K562 treated with DMSO at 1 percent for 4 hours (cell line): ENCODE data around the gene POLD4. TPM values are rescaled to one million over a fixed set of nuclear protein-coding genes. Genes with fewer than 3 reads are reported as not detected.

Experiments used
- total RNA-seq: library from RNA; unstranded; fragments of 300-600 nt; gene quantifications from 2 replicates; pipeline ENCODE4 v1.2.3, GENCODE V29; 2022; ENCODE audit not compliant: insufficient read depth

The POLD4 gene
- 82.5 and 123 TPM in 2 replicates for total RNA-seq

GRCh38 chr11:67353317-67354074 lies at the start of gene POLD4:
TSS of gene POLD4 (minus strand) at chr11:67353546. CDS start at chr11:67353399, 147 bp downstream.

DNA sequence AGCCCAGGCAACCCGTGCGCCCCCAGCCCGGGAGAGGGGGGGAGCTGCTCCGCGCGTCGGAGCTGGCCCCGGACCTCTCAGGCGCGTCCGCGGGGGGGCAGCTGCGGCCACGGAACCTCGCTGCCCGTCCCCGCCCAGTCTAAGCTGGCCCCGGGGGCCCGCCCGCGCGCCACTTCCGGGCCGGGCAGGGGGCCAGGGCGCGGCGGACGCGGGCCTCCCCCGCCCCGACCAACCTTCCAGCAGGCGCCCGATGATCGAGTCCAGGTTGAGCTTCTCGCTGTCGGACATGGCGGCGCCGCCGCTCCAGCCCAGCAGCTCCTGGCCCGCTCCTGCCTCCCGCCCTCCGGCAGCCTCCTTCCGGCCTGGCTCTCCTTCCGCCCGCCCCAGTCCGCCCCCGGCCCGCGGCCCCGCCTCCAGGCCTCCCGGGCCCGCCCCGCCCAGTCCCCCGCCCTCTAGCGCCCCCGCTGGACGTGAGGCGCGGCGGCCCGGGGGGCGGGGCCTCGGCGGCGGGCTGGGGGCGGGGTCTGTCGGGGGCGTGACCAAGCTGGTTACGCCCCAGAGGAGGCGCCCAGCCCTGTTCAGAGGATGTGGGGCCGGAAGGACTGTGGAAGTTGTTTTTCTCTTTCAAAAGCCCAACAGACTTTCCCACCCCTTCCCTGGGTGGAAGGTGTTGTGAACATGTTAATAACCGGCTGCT lies 48.3 kb upstream of the POLD4 start, which contains the start of gene PPP1CA:
TSS of gene PPP1CA (minus strand) at position 364 of the 697 bp plus-strand sequence. CDS start at position 288, 76 bp downstream.

GRCh38 chr11:67391304-67392182 lies 38.2 kb upstream of the POLD4 start, which contains the start of gene RAD9A:
TSS of gene RAD9A (plus strand) at chr11:67391986. CDS start at chr11:67392045, 59 bp downstream.

GRCh38 chr11:67372993-67373647 lies 19.8 kb upstream of the POLD4 start, which contains the start of gene CLCF1:
TSS of gene CLCF1 (minus strand) at chr11:67373598. CDS start at chr11:67373539, 59 bp downstream.

DNA sequence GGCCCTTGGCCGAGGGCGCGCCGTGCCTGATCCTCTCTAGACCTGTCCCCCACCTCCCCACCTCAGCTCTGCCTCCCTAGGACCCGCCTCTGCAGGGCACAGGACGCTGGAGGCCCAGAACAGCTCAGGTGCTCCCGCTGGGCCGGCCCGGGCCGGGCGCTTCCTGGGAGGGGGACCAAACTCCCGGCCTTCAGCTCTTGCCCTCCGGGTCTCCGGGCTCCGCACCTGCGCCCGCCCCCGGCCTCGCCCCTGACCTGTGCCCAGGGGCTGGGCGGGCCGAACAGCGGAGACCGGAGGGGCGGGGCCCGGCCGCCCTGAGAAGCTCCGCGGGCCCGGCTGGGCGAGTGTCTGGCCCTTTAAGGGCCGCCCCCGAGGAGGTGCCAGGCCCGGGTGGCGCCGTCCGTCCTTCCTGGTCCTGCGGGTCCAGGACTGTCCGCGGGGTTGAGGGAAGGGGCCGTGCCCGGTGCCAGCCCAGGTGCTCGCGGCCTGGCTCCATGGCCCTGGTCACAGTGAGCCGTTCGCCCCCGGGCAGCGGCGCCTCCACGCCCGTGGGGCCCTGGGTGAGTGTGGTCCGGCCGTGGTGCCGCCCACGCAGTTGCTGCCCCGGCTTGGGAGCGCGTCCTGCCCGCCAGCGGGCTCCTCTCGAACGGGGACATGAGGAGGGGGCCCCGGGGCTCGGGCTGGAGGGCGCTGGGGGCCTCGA lies 50.1 kb downstream of the POLD4 start, which contains the start of gene SSH3:
TSS of gene SSH3 (plus strand) at position 399 of the 703 bp plus-strand sequence. CDS start at position 495, 96 bp downstream.

Other genes with a start within 250 kb of the POLD4 start
- gene KDM2A, start 234.3 kb downstream of the POLD4 start, total RNA-seq, result 26.2 and 31.4 TPM in 2 replicates
- gene GRK2, start 87.1 kb downstream of the POLD4 start, total RNA-seq, result 131 and 142 TPM in 2 replicates
- 40.8 and 46.3 TPM in 2 replicates for gene ANKRD13D, start 64.2 kb downstream of the POLD4 start, total RNA-seq
- gene SSH3, start 50.0 kb downstream of the POLD4 start, total RNA-seq, result 3.9 and 8.5 TPM in 2 replicates
- 1.0 and 1.2 TPM in 2 replicates for gene CLCF1, start 20.1 kb upstream of the POLD4 start, total RNA-seq
- 38.7 and 39.2 TPM in 2 replicates for gene RAD9A, start 38.4 kb upstream of the POLD4 start, total RNA-seq
- gene PPP1CA, start 48.3 kb upstream of the POLD4 start, total RNA-seq, result 321 and 325 TPM in 2 replicates
- gene TBC1D10C, start 50.5 kb upstream of the POLD4 start, total RNA-seq, result 1.4 and 1.7 TPM in 2 replicates
- gene CARNS1, start 62.1 kb upstream of the POLD4 start, total RNA-seq, result not detected in 2 replicates
- gene RPS6KB2, start 74.9 kb upstream of the POLD4 start, total RNA-seq, result 72.1 and 83.4 TPM in 2 replicates
- 2.1 and 2.5 TPM in 2 replicates for gene PTPRCAP, start 84.1 kb upstream of the POLD4 start, total RNA-seq
- 222 and 228 TPM in 2 replicates for gene CORO1B, start 89.9 kb upstream of the POLD4 start, total RNA-seq
- gene GPR152, start 99.2 kb upstream of the POLD4 start, total RNA-seq, result not detected in 2 replicates
- gene CABP4, start 101.8 kb upstream of the POLD4 start, total RNA-seq, result not detected in 2 replicates
- 44.8 and 54.3 TPM in 2 replicates for gene TMEM134, start 115.7 kb upstream of the POLD4 start, total RNA-seq
- gene AIP, start 129.5 kb upstream of the POLD4 start, total RNA-seq, result 111 and 127 TPM in 2 replicates
- 39.7 and 47.4 TPM in 2 replicates for gene PITPNM1, start 151.8 kb upstream of the POLD4 start, total RNA-seq
- 117 and 122 TPM in 2 replicates for gene CDK2AP2, start 154.6 kb upstream of the POLD4 start, total RNA-seq
- gene CABP2, start 169.9 kb upstream of the POLD4 start, total RNA-seq, result not detected in 2 replicates
- 2,202 and 2,224 TPM in 2 replicates for gene GSTP1, start 230.3 kb upstream of the POLD4 start, total RNA-seq